HepG2 (cell line): ENCODE measurements around the gene ZBED5. TPM values are rescaled to one million over a fixed set of nuclear protein-coding genes. Genes with fewer than 3 reads are reported as not detected.

Experiments
- CEBPB ChIP-seq: IDR thresholded peaks from 2 replicates; pipeline ENCODE4 v1.6.1; 2011; ENCODE audit warnings: low read depth, low read length, improper control_type of control experiment, borderline replicate concordance
- SMYD3 ChIP-seq: sonication (generic); formaldehyde crosslinking; IDR thresholded peaks from 2 replicates; pipeline ENCODE4 v1.8.1; 2023; ENCODE audit warnings: mild to moderate bottlenecking, missing genetic modification reagents
- TBP ChIP-seq: sonication (generic); formaldehyde crosslinking; IDR thresholded peaks from 2 replicates; pipeline ENCODE4 v1.5.0; 2020; ENCODE audit warnings: missing genetic modification reagents
- TGIF2 ChIP-seq: IDR thresholded peaks from 2 replicates; pipeline ENCODE4 v1.6.1; 2016; ENCODE audit warnings: control low read depth, missing compliant biosample characterization
- XBP1 ChIP-seq: sonication (generic); formaldehyde crosslinking; IDR thresholded peaks from 2 replicates; pipeline ENCODE4 v1.5.0; 2020; ENCODE audit warnings: missing genetic modification reagents
- ZFP36 ChIP-seq: fragments of 150-350 bp; IDR thresholded peaks from 2 replicates; pipeline ENCODE4 v1.6.1; 2018; ENCODE audit warnings: borderline replicate concordance, low read length, low read depth; ENCODE audit not compliant: partially characterized antibody
- ZFP37 ChIP-seq: sonication (generic); formaldehyde crosslinking; IDR thresholded peaks from 2 replicates; pipeline ENCODE4 v1.4.0; 2020; ENCODE audit warnings: missing genetic modification reagents, borderline replicate concordance
- ZNF101 ChIP-seq: sonication (generic); formaldehyde crosslinking; IDR thresholded peaks from 2 replicates; pipeline ENCODE4 v1.4.0; 2020; ENCODE audit warnings: mild to moderate bottlenecking, low read depth, missing genetic modification reagents, borderline replicate concordance
- ZNF263 ChIP-seq: sonication (generic); formaldehyde crosslinking; IDR thresholded peaks from 2 replicates; pipeline ENCODE4 v1.4.0; 2020; ENCODE audit warnings: missing genetic modification reagents
- ZNF326 ChIP-seq: sonication (generic); formaldehyde crosslinking; IDR thresholded peaks from 2 replicates; pipeline ENCODE4 v1.4.0; 2020; ENCODE audit warnings: missing genetic modification reagents, borderline replicate concordance
- ZNF598 ChIP-seq: sonication (generic); formaldehyde crosslinking; IDR thresholded peaks from 2 replicates; pipeline ENCODE4 v1.5.1; 2020; ENCODE audit warnings: mild to moderate bottlenecking, missing genetic modification reagents, borderline replicate concordance
- ZNF746 ChIP-seq: sonication (generic); formaldehyde crosslinking; IDR thresholded peaks from 2 replicates; pipeline ENCODE4 v1.8.0; 2022; ENCODE audit warnings: mild to moderate bottlenecking, missing genetic modification reagents
- ZNF775 ChIP-seq: sonication (generic); formaldehyde crosslinking; IDR thresholded peaks from 2 replicates; pipeline ENCODE4 v1.4.0; 2020; ENCODE audit warnings: missing genetic modification reagents, mild to moderate bottlenecking, moderate library complexity, borderline replicate concordance
- ZNF790 ChIP-seq: sonication (generic); formaldehyde crosslinking; IDR thresholded peaks from 2 replicates; pipeline ENCODE4 v1.8.0; 2022; ENCODE audit warnings: missing genetic modification reagents, mild to moderate bottlenecking, borderline replicate concordance
- polyA plus RNA-seq, 8 experiments: library from polyadenylated mRNA; depleted of rRNA in 3 of 8; stranded (reverse) in 7 of 8; unstranded in 1 of 8; fragments of >200 nt; fragmentation: Illumina TruSeq in 4 of 8; extraction: Trizol in 4 of 8; gene quantifications; 2 replicates each; pipeline versions ENCODE4 v1.2.1 to v1.2.3, GENCODE V29; 2011 to 2016; ENCODE audit warnings: low read depth in 4 of 8, missing spikeins in 1 of 8, mixed read lengths in 1 of 8; ENCODE audit not compliant: insufficient read depth in 1 of 8
- total RNA-seq, 5 experiments: library from RNA; depleted of rRNA; stranded (reverse); fragments of >200 nt; fragmentation: Illumina TruSeq; extraction: Trizol; gene quantifications; 2 replicates each; pipeline ENCODE4 v1.2.3, GENCODE V29; 2016; ENCODE audit warnings: low read depth in 1 of 5
- TF ChIP-seq, protein P1 (sequence below): sonication (generic); formaldehyde crosslinking; IDR thresholded peaks from 2 replicates; pipeline ENCODE4 v1.4.0; 2020; ENCODE audit warnings: missing genetic modification reagents
- TF ChIP-seq, protein P2 (sequence below): sonication (generic); formaldehyde crosslinking; IDR thresholded peaks from 2 replicates; pipeline ENCODE4 v1.8.0; 2022; ENCODE audit warnings: mild to moderate bottlenecking, missing genetic modification reagents, moderate library complexity
- TF ChIP-seq, protein P3 (sequence below): sonication (generic); formaldehyde crosslinking; IDR thresholded peaks from 2 replicates; pipeline ENCODE4 v1.5.0; 2020; ENCODE audit warnings: missing genetic modification reagents
- TF ChIP-seq, protein P4 (sequence below): sonication (generic); formaldehyde crosslinking; IDR thresholded peaks from 2 replicates; pipeline ENCODE4 v1.8.1; 2023; ENCODE audit warnings: missing genetic modification reagents, inconsistent platforms, borderline replicate concordance
- TF ChIP-seq, protein P5 (sequence below): IDR thresholded peaks from 2 replicates; pipeline ENCODE4 v1.6.1; 2018; ENCODE audit warnings: missing genetic modification reagents, mild to moderate bottlenecking, missing compliant biosample characterization
- TF ChIP-seq, protein P6 (sequence below): IDR thresholded peaks from 2 replicates; pipeline ENCODE4 v1.6.1; 2016; ENCODE audit warnings: control low read depth
- TF ChIP-seq, protein P7 (sequence below): IDR thresholded peaks from 2 replicates; pipeline ENCODE4 v1.6.1; 2016; ENCODE audit warnings: low read depth, borderline replicate concordance
- TF ChIP-seq, protein P8 (sequence below): sonication (generic); formaldehyde crosslinking; IDR thresholded peaks from 2 replicates; pipeline ENCODE4 v1.5.1; 2020; ENCODE audit warnings: mild to moderate bottlenecking, missing genetic modification reagents, moderate library complexity

The ZBED5 gene
- total and polyA plus RNA-seq, 2 of the 13 experiments (the other 11 are each of a cell fraction or from before 2014, with no cell fraction given) = 18.2 to 38.6 TPM

DNA sequence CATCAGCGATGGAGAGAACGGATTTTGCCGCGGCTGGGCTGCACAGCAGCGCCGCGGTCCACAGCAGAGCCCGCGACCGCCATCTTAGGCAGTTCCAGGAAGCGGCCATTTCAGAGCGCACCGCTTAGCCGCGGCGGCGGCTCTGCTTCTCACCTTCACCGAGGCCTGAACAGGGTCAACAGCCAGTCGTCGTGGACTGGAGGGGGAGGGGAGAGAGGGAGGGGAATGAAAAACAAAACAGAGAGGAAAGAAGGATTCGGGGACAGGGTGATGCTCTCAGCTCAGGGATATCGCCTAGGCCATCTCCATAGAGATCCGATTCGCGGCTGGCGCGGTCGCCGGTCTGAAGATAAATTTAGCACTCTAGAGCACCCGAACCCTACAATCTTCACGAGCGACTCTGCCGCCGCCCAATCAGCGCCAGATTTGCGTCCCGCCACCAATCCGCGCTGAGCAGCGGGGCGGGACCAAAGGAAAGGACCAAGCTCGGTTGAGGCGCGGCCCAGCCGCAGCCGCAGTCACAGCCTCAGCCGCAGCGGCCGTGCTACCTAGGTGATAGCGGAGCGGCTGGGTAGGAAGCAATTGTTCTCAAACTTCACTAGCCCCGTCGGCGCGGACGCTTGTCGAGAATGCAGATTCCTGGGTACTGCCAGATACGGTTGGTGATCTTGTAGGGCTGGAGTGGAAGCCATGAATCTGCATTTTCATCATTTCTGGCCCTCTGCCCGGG, at the start of gene ZBED5 (continued):
- TF ChIP-seq, protein P1, sequence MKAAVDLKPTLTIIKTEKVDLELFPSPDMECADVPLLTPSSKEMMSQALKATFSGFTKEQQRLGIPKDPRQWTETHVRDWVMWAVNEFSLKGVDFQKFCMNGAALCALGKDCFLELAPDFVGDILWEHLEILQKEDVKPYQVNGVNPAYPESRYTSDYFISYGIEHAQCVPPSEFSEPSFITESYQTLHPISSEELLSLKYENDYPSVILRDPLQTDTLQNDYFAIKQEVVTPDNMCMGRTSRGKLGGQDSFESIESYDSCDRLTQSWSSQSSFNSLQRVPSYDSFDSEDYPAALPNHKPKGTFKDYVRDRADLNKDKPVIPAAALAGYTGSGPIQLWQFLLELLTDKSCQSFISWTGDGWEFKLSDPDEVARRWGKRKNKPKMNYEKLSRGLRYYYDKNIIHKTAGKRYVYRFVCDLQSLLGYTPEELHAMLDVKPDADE (CRISPR knock-in tag) = no peak
- TF ChIP-seq, protein P2, sequence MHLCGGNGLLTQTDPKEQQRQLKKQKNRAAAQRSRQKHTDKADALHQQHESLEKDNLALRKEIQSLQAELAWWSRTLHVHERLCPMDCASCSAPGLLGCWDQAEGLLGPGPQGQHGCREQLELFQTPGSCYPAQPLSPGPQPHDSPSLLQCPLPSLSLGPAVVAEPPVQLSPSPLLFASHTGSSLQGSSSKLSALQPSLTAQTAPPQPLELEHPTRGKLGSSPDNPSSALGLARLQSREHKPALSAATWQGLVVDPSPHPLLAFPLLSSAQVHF (CRISPR knock-in tag) = no peak
- TF ChIP-seq ZNF101 (CRISPR knock-in tag) = no peak
- TF ChIP-seq XBP1 (CRISPR knock-in tag) = no peak
- TF ChIP-seq, protein P3, sequence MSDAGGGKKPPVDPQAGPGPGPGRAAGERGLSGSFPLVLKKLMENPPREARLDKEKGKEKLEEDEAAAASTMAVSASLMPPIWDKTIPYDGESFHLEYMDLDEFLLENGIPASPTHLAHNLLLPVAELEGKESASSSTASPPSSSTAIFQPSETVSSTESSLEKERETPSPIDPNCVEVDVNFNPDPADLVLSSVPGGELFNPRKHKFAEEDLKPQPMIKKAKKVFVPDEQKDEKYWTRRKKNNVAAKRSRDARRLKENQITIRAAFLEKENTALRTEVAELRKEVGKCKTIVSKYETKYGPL (CRISPR knock-in tag) = no peak
- no peak; the same call in 1 of the 2 replicates for TF ChIP-seq SMYD3
- TF ChIP-seq ZNF263 (CRISPR knock-in tag) = no peak
- TF ChIP-seq, protein P4, sequence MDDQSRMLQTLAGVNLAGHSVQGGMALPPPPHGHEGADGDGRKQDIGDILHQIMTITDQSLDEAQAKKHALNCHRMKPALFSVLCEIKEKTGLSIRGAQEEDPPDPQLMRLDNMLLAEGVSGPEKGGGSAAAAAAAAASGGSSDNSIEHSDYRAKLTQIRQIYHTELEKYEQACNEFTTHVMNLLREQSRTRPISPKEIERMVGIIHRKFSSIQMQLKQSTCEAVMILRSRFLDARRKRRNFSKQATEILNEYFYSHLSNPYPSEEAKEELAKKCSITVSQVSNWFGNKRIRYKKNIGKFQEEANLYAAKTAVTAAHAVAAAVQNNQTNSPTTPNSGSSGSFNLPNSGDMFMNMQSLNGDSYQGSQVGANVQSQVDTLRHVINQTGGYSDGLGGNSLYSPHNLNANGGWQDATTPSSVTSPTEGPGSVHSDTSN (CRISPR knock-in tag) = no peak
- TF ChIP-seq, protein P5, sequence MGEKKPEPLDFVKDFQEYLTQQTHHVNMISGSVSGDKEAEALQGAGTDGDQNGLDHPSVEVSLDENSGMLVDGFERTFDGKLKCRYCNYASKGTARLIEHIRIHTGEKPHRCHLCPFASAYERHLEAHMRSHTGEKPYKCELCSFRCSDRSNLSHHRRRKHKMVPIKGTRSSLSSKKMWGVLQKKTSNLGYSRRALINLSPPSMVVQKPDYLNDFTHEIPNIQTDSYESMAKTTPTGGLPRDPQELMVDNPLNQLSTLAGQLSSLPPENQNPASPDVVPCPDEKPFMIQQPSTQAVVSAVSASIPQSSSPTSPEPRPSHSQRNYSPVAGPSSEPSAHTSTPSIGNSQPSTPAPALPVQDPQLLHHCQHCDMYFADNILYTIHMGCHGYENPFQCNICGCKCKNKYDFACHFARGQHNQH (CRISPR knock-in tag) = peak; percentile 64
- no peak for TF ChIP-seq ZNF326 (CRISPR knock-in tag)
- no peak for TF ChIP-seq TBP (CRISPR knock-in tag)
- TF ChIP-seq ZNF746 (CRISPR knock-in tag) = no peak
- no peak for TF ChIP-seq ZFP36
- TF ChIP-seq, protein P6, sequence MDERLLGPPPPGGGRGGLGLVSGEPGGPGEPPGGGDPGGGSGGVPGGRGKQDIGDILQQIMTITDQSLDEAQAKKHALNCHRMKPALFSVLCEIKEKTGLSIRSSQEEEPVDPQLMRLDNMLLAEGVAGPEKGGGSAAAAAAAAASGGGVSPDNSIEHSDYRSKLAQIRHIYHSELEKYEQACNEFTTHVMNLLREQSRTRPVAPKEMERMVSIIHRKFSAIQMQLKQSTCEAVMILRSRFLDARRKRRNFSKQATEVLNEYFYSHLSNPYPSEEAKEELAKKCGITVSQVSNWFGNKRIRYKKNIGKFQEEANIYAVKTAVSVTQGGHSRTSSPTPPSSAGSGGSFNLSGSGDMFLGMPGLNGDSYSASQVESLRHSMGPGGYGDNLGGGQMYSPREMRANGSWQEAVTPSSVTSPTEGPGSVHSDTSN = peak; percentile 86
- TF ChIP-seq ZNF775 (CRISPR knock-in tag) = no peak
- no peak for TF ChIP-seq ZFP37
- TF ChIP-seq, protein P7, sequence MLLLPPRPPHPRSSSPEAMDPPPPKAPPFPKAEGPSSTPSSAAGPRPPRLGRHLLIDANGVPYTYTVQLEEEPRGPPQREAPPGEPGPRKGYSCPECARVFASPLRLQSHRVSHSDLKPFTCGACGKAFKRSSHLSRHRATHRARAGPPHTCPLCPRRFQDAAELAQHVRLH (CRISPR knock-in tag) = peak; percentile 6; the same call in 1 of the 2 replicates
- TF ChIP-seq CEBPB = no peak
- TF ChIP-seq, protein P8, sequence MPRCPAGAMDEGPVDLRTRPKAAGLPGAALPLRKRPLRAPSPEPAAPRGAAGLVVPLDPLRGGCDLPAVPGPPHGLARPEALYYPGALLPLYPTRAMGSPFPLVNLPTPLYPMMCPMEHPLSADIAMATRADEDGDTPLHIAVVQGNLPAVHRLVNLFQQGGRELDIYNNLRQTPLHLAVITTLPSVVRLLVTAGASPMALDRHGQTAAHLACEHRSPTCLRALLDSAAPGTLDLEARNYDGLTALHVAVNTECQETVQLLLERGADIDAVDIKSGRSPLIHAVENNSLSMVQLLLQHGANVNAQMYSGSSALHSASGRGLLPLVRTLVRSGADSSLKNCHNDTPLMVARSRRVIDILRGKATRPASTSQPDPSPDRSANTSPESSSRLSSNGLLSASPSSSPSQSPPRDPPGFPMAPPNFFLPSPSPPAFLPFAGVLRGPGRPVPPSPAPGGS = no peak
- TF ChIP-seq ZNF790 (CRISPR knock-in tag) = peak; percentile 46; the same call in 1 of the 2 replicates
- no peak; the same call in 1 of the 2 replicates for TF ChIP-seq TGIF2
- peak; percentile 58; the same call in 1 of the 2 replicates for TF ChIP-seq ZNF598
